ENCODE measurements around the gene SCML1. TPM values are rescaled to one million over a fixed set of nuclear protein-coding genes. Genes with fewer than 3 reads are reported as not detected.

Gene SCML1
- total and polyA plus RNA-seq, 2 of the 4 experiments (the other 2 are of a cell fraction): 4.1 to 12.2 TPM

GRCh38 chrX:17750436-17750835, 13.1 kb downstream of the SCML1 start:
- dilution Hi-C loops (cut with HindIII; ENCODE audit: low sequenced_read_pairs, unreplicated experiment): no loop called here

More at GRCh38 chrX:17750436-17750835, 13.1 kb downstream of the SCML1 start:
- in situ Hi-C loops (cut with MboI; ENCODE audit: low sequenced_read_pairs) (loop anchor here (25.0 kb wide), 1 partner anchor 612 kb away; the partner anchor contains the start of gene SCML2), intact Hi-C loops (cut with micrococcal nuclease) (loop anchor here (10.0 kb wide), 1 partner anchor 1694 kb away; no protein-coding TSS in a partner anchor)
- BruUV-seq (replicated peaks): no TSS peak
- Histone ChIP-seq H3K9me3 (ENCODE audit: control insufficient read depth, insufficient read depth, low read length) (no peaks in the 10 kb centered on the region), H2BK5ac (ENCODE audit: low read depth, low read length, poor library complexity, severe bottlenecking) (no peak overlapping the region), H4K20me1 (ENCODE audit: insufficient read depth, low read length) (no peaks in the 10 kb centered on the region; the same call in 1 of the 2 replicates), H3K79me1 (ENCODE audit: low read depth in 1 of 2, low read length in 2 of 2) (peaks cover 0 to 4% of the 10 kb centered on the region in 2 experiments; a peak in 1 of 4 replicates), H3K18ac (ENCODE audit: low read depth, low read length) (no peak overlapping the region), H3K23ac (ENCODE audit: low read depth, low read length) (no peak overlapping the region), H2AFZ (replicated peaks; ENCODE audit: low read length, poor library complexity) (no peak overlapping the region), H2AK9ac (replicated peaks; ENCODE audit: low read depth, low read length, poor library complexity) (no peak overlapping the region), H3K9ac (ENCODE audit: low read depth, low read length) (no peak overlapping the region), H3K56ac (ENCODE audit: extremely low read depth, insufficient read depth, low read length) (no peak overlapping the region), H3K4ac (ENCODE audit: low read depth, low read length) (no peak overlapping the region), H3K4me3 (ENCODE audit: insufficient read depth, low read depth, low read length) (no peak overlapping the region), H2BK120ac (ENCODE audit: low read depth, low read length) (no peak overlapping the region), H4K5ac (ENCODE audit: low read depth, low read length) (no peak overlapping the region), H3K4me2 (ENCODE audit: low read depth, low read length) (no peak overlapping the region), H3K14ac (replicated peaks; ENCODE audit: low read depth, low read length) (no peak overlapping the region), H3K4me1 (ENCODE audit: control insufficient read depth, insufficient read depth, low read length) (no peaks in the 10 kb centered on the region), H2AK5ac (ENCODE audit: low read depth, low read length) (no peak overlapping the region), H2BK15ac (ENCODE audit: low read depth, low read length) (no peak overlapping the region), H4K8ac (ENCODE audit: low read depth in 2 of 2, low read length in 2 of 2) (no peak overlapping the region), H4K91ac (ENCODE audit: insufficient read depth, low read depth, low read length) (no peak overlapping the region), H3K27ac (ENCODE audit: insufficient read depth, low read length) (no peak overlapping the region), H2BK20ac (ENCODE audit: low read depth, low read length) (no peak overlapping the region), H3K9me1 (ENCODE audit: insufficient read depth, low read length) (no peaks in the 10 kb centered on the region), H3K36me3 (ENCODE audit: control insufficient read depth, insufficient read depth, low read length) (no peaks in the 10 kb centered on the region; the same call in 1 of the 2 replicates), H3K27me3 (ENCODE audit: control insufficient read depth, insufficient read depth, low read length) (no peaks in the 10 kb centered on the region)
- WGBS, 2 experiments (ENCODE audit: extremely low coverage in 2 of 2, insufficient read length in 1 of 2): no CpG with 5 or more reads among the region's 3 CpGs
- TF ChIP-seq POLR2A (IDR thresholded peaks at IDR 0.05; ENCODE audit: low read depth, low read length) (no peak), USF2 (IDR thresholded peaks at IDR 0.05; ENCODE audit: low read depth, low read length) (no peak), RFX5 (IDR thresholded peaks at IDR 0.05; ENCODE audit: low read depth, low read length) (no peak), SMC3 (IDR thresholded peaks at IDR 0.05; ENCODE audit: low read depth, low read length) (no peak), CEBPB (IDR thresholded peaks at IDR 0.05; ENCODE audit: low read depth, low read length) (no peak), MAZ (IDR thresholded peaks at IDR 0.05; ENCODE audit: borderline replicate concordance, low read depth, low read length) (no peak), RAD21 (IDR thresholded peaks at IDR 0.05; ENCODE audit: low read length) (no peak), BHLHE40 (IDR thresholded peaks at IDR 0.05; ENCODE audit: low read depth, low read length) (no peak), CHD1 (IDR thresholded peaks at IDR 0.05; ENCODE audit: low read depth, low read length) (no peak), FOS (IDR thresholded peaks at IDR 0.05; ENCODE audit: low read depth, low read length) (no peak), NFE2L2 (IDR thresholded peaks at IDR 0.05; ENCODE audit: low read depth, low read length) (no peak), MXI1 (IDR thresholded peaks at IDR 0.05; ENCODE audit: borderline replicate concordance, low read depth, low read length) (no peak), MAFK (IDR thresholded peaks at IDR 0.05; ENCODE audit: low read depth, low read length) (no peak), RCOR1 (IDR thresholded peaks at IDR 0.05; ENCODE audit: insufficient replicate concordance, low read length) (no peak)
- TF ChIP-seq, protein P1, sequence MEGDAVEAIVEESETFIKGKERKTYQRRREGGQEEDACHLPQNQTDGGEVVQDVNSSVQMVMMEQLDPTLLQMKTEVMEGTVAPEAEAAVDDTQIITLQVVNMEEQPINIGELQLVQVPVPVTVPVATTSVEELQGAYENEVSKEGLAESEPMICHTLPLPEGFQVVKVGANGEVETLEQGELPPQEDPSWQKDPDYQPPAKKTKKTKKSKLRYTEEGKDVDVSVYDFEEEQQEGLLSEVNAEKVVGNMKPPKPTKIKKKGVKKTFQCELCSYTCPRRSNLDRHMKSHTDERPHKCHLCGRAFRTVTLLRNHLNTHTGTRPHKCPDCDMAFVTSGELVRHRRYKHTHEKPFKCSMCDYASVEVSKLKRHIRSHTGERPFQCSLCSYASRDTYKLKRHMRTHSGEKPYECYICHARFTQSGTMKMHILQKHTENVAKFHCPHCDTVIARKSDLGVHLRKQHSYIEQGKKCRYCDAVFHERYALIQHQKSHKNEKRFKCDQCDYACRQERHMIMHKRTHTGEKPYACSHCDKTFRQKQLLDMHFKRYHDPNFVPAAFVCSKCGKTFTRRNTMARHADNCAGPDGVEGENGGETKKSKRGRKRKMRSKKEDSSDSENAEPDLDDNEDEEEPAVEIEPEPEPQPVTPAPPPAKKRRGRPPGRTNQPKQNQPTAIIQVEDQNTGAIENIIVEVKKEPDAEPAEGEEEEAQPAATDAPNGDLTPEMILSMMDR (conservative IDR thresholded peaks at IDR 0.05; ENCODE audit: low read depth, low read length): no peak
- TF ChIP-seq, protein P2, sequence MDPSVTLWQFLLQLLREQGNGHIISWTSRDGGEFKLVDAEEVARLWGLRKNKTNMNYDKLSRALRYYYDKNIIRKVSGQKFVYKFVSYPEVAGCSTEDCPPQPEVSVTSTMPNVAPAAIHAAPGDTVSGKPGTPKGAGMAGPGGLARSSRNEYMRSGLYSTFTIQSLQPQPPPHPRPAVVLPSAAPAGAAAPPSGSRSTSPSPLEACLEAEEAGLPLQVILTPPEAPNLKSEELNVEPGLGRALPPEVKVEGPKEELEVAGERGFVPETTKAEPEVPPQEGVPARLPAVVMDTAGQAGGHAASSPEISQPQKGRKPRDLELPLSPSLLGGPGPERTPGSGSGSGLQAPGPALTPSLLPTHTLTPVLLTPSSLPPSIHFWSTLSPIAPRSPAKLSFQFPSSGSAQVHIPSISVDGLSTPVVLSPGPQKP (IDR thresholded peaks at IDR 0.05; ENCODE audit: borderline replicate concordance, low read depth, low read length): no peak
- POLR2A ChIA-PET (ENCODE audit: unreplicated experiment): no interaction called here
- CTCF ChIA-PET: no interaction called here
- DNase-seq (no peak), ATAC-seq (ENCODE audit: low read depth) (no peak)

Data from IMR-90 (cell line).